GM12878 (cell line): ENCODE measurements around the gene KCTD6. TPM values are rescaled to one million over a fixed set of nuclear protein-coding genes. Genes with fewer than 3 reads are reported as not detected.

Source experiments
- ATF3 ChIP-seq: IDR thresholded peaks from 2 replicates; pipeline ENCODE4 v1.6.1; 2011; ENCODE audit warnings: low read depth, mild to moderate bottlenecking, low read length, moderate library complexity, borderline replicate concordance; ENCODE audit errors: extremely low read depth
- BMI1 ChIP-seq: fragments of 450-650 bp; IDR thresholded peaks from 2 replicates; pipeline ENCODE4 v1.6.1; 2016; ENCODE audit warnings: mild to moderate bottlenecking, moderate library complexity, borderline replicate concordance
- CBX5 ChIP-seq: sonication (generic); IDR thresholded peaks from 2 replicates; pipeline ENCODE4 v1.6.1; 2016; ENCODE audit warnings: low read depth, moderate library complexity, mild to moderate bottlenecking, inconsistent platforms
- CEBPB ChIP-seq, 2 experiments: fragments of 150-350 bp in 1 of 2; IDR thresholded peaks; 2 replicates each; pipeline ENCODE4 v1.6.1; 2012 to 2014; ENCODE audit warnings: low read depth in 2 of 2, low read length in 2 of 2, borderline replicate concordance in 1 of 2, inconsistent platforms in 1 of 2
- CEBPZ ChIP-seq: fragments of 150-350 bp; IDR thresholded peaks from 2 replicates; pipeline ENCODE4 v1.6.1; 2016; ENCODE audit warnings: low read depth, low read length
- E2F4 ChIP-seq: IDR thresholded peaks from 2 replicates; pipeline ENCODE4 v1.6.1; 2012; ENCODE audit warnings: low read depth, low read length, improper control_type of control experiment
- EP300 ChIP-seq, 2 experiments: fragments of 150-350 bp in 1 of 2; IDR thresholded peaks; 2 replicates each; pipeline ENCODE4 v1.6.1; 2011 to 2012; ENCODE audit warnings: low read depth in 2 of 2, low read length in 2 of 2, borderline replicate concordance in 1 of 2, improper control_type of control experiment in 1 of 2, inconsistent platforms in 1 of 2; ENCODE audit not compliant: control insufficient read depth in 1 of 2
- HDAC2 ChIP-seq: fragments of 200-600 bp; sonication (generic); IDR thresholded peaks from 2 replicates; pipeline ENCODE4 v1.6.1; 2017
- HDGF ChIP-seq: fragments of 450-650 bp; IDR thresholded peaks from 2 replicates; pipeline ENCODE4 v1.6.1; 2016; ENCODE audit warnings: antibody characterized with exemption
- IKZF2 ChIP-seq, 2 experiments: fragments of 450-650 bp; IDR thresholded peaks; 2 replicates each; pipeline ENCODE4 v1.6.1; 2017; ENCODE audit warnings: mild to moderate bottlenecking in 2 of 2, moderate library complexity in 2 of 2
- KAT2A ChIP-seq: conservative IDR thresholded peaks from 2 replicates; pipeline ENCODE4 v1.6.1; 2011; ENCODE audit warnings: low read depth, low read length; ENCODE audit not compliant: control insufficient read depth
- MAX ChIP-seq: IDR thresholded peaks from 2 replicates; pipeline ENCODE4 v1.6.1; 2012; ENCODE audit warnings: low read depth, low read length, improper control_type of control experiment
- MYB ChIP-seq: fragments of 150-350 bp; IDR thresholded peaks from 2 replicates; pipeline ENCODE4 v1.6.1; 2014; ENCODE audit warnings: mild to moderate bottlenecking, low read depth, low read length, borderline replicate concordance
- POLR2A ChIP-seq: IDR thresholded peaks from 2 replicates; pipeline ENCODE4 v1.6.1; 2011; ENCODE audit warnings: low read depth, mild to moderate bottlenecking, low read length
- RAD21 ChIP-seq: IDR thresholded peaks from 2 replicates; pipeline ENCODE4 v1.6.1; 2011; ENCODE audit warnings: mild to moderate bottlenecking, low read depth, low read length, moderate library complexity; ENCODE audit not compliant: insufficient read depth
- RBBP5 ChIP-seq: fragments of 200-600 bp; sonication (generic); conservative IDR thresholded peaks from 2 replicates; pipeline ENCODE4 v1.6.1; 2016
- RCOR1 ChIP-seq: conservative IDR thresholded peaks from 2 replicates; pipeline ENCODE4 v1.6.1; 2012; ENCODE audit warnings: low read depth, low read length, improper control_type of control experiment
- SIN3A ChIP-seq: IDR thresholded peaks from 2 replicates; pipeline ENCODE4 v1.6.1; 2012; ENCODE audit warnings: low read depth, low read length, improper control_type of control experiment
- SMAD5 ChIP-seq: IDR thresholded peaks from 2 replicates; pipeline ENCODE4 v1.6.1; 2016; ENCODE audit warnings: antibody characterized with exemption, low read depth
- SMC3 ChIP-seq: IDR thresholded peaks from 2 replicates; pipeline ENCODE4 v1.6.1; 2011; ENCODE audit warnings: low read length, improper control_type of control experiment, borderline replicate concordance
- SREBF1 ChIP-seq: IDR thresholded peaks from 2 replicates; pipeline ENCODE4 v1.6.1; 2012; ENCODE audit warnings: mild to moderate bottlenecking, low read length
- TBL1XR1 ChIP-seq: IDR thresholded peaks from 2 replicates; pipeline ENCODE4 v1.6.1; 2012; ENCODE audit warnings: low read depth, low read length, improper control_type of control experiment
- YY1 ChIP-seq: IDR thresholded peaks from 2 replicates; pipeline ENCODE4 v1.6.1; 2011; ENCODE audit warnings: low read depth, mild to moderate bottlenecking, low read length
- ZNF622 ChIP-seq: fragments of 450-650 bp; IDR thresholded peaks from 2 replicates; pipeline ENCODE4 v1.6.1; 2017; ENCODE audit warnings: mild to moderate bottlenecking, inconsistent platforms
- polyA plus RNA-seq, 11 experiments: library from polyadenylated mRNA; depleted of rRNA in 4 of 11; unstranded in 6 of 11; stranded (reverse) in 5 of 11; fragments of >200 nt; fragmentation: Nextera tagmentation in 4 of 11; fragmentation: Illumina TruSeq in 1 of 11; extraction: Ambion mirVana in 4 of 11; extraction: Trizol in 1 of 11; gene quantifications; 1 replicate in 1 of 11; 2 replicates in 10 of 11; pipeline versions ENCODE4 v1.2.1 to v1.2.3, GENCODE V29; 2011 to 2016; ENCODE audit warnings: inconsistent platforms in 2 of 11, missing spikeins in 2 of 11, low read depth in 1 of 11
- total RNA-seq, 4 experiments: library from RNA; depleted of rRNA in 3 of 4; stranded (reverse); fragments of >200 nt in 3 of 4; fragmentation: Illumina TruSeq in 1 of 4; extraction: Trizol in 1 of 4; gene quantifications; 2 replicates each; pipeline versions ENCODE4 v1.2.1 to v1.2.3, GENCODE V29; 2013 to 2021

Gene KCTD6
- total and polyA plus RNA-seq, 10 of the 15 experiments (the other 5 are each of a cell fraction or from before 2014, with no cell fraction given) = 5.2 to 10.7 (median 8.7) TPM

- 0 out of 4 replicates have a peak, but pooled peaks of 1 of the 2 experiments have one; percentile 31 for TF ChIP-seq EP300 (IDR thresholded peaks at IDR 0.05; ENCODE audit: borderline replicate concordance in 1 of 2, control insufficient read depth in 1 of 2, low read depth in 2 of 2, low read length in 2 of 2)
- peak; percentile 54 to 60; a peak in 3 of 4 replicates for TF ChIP-seq IKZF2 (IDR thresholded peaks at IDR 0.05)
- no peak for TF ChIP-seq POLR2A
- TF ChIP-seq SREBF1 = no peak
- no peak for TF ChIP-seq ZNF622
- TF ChIP-seq RCOR1 = no peak
- TF ChIP-seq HDGF = no peak
- TF ChIP-seq YY1 = peak; percentile 55
- TF ChIP-seq CEBPB (IDR thresholded peaks at IDR 0.05; ENCODE audit: borderline replicate concordance in 1 of 2, low read depth in 2 of 2, low read length in 2 of 2) = no peak
- TF ChIP-seq RBBP5 = no peak
- TF ChIP-seq SMAD5 = no peak
- no peak for TF ChIP-seq CBX5
- no peak for TF ChIP-seq MYB
- no peak for TF ChIP-seq MAX
- no peak for TF ChIP-seq ATF3
- TF ChIP-seq SIN3A = no peak
- TF ChIP-seq KAT2A = no peak
- peak; percentile 67 for TF ChIP-seq RAD21
- no peak for TF ChIP-seq TBL1XR1
- TF ChIP-seq SMC3 = peak; percentile 43; the same call in 1 of the 2 replicates
- no peak for TF ChIP-seq E2F4
- no peak for TF ChIP-seq CEBPZ
- TF ChIP-seq HDAC2 = no peak
- no peak for TF ChIP-seq BMI1
Observed at GRCh38 chr3:58463181-58463941, 28.5 kb upstream of the KCTD6 start (continued).
